Measurements from ENCODE around the gene EIF1. TPM values are rescaled to one million over a fixed set of nuclear protein-coding genes. Genes with fewer than 3 reads are reported as not detected.

Gene EIF1
- total and polyA plus RNA-seq, 2 experiments from 2014 or later, result 272 to 603 TPM

- TF ChIP-seq ZNF114 (CRISPR knock-in tag; IDR thresholded peaks at IDR 0.05), result no peak
- no peak for TF ChIP-seq CREB1 (CRISPR knock-in tag; IDR thresholded peaks at IDR 0.05; ENCODE audit: low read depth)
- TF ChIP-seq ETS1 (IDR thresholded peaks at IDR 0.05), result no peak
- TF ChIP-seq EZH2 (IDR thresholded peaks at IDR 0.05; ENCODE audit: low read depth, unreplicated experiment), result no peak
- no peak for TF ChIP-seq CTCF (conservative IDR thresholded peaks at IDR 0.05; ENCODE audit: low read depth in 2 of 2)
- TF ChIP-seq EZH2phosphoT487 (IDR thresholded peaks at IDR 0.05; ENCODE audit: unreplicated experiment), result no peak
- no peak for TF ChIP-seq JUNB (IDR thresholded peaks at IDR 0.05; ENCODE audit: unreplicated experiment)
These were observed 35.3 kb upstream of the EIF1 start (continued) for GRCh38 chr17:41653421-41653820.

- ATAC-seq, result peak; percentile 11; the same call in 2 of the 3 replicates
- Histone ChIP-seq H3K4me1 (ENCODE audit: insufficient read depth) (peaks cover 5% of the 10 kb centered on the region), H3K79me2 (replicated peaks; ENCODE audit: insufficient read depth) (no peaks in the 10 kb centered on the region), H3K4me3 (no peak overlapping the region), H3K27me3 (ENCODE audit: insufficient read depth) (no peaks in the 10 kb centered on the region), H4K20me1 (replicated peaks; ENCODE audit: insufficient read depth) (no peaks in the 10 kb centered on the region), H3F3A (replicated peaks; ENCODE audit: low read depth) (no peaks in the 10 kb centered on the region), H2AFZ (no peak overlapping the region), H3K36me3 (ENCODE audit: insufficient read depth) (no peaks in the 10 kb centered on the region), H3K9me2 (ENCODE audit: insufficient read depth) (no peaks in the 10 kb centered on the region), H3K27ac (ENCODE audit: low read depth) (no peak overlapping the region), H3K4me2 (no peak overlapping the region)
- Mint-ChIP-seq H3K4me3 (no peak overlapping the region), H3K27me3 (ENCODE audit: insufficient read depth, low read depth, poor library complexity) (peaks cover 9% of the 10 kb centered on the region), H3K36me3 (ENCODE audit: low read depth) (no peaks in the 10 kb centered on the region), H3K27ac (no peak overlapping the region), H3K4me1 (peaks cover 10% of the 10 kb centered on the region), H3K9me3 (no peaks in the 10 kb centered on the region)
- DNase-seq (ENCODE audit: low spot score), result peak; percentile 45
- no peak for TF ChIP-seq ZNF462 (CRISPR knock-in tag; IDR thresholded peaks at IDR 0.05)
- TF ChIP-seq JUNB (IDR thresholded peaks at IDR 0.05; ENCODE audit: unreplicated experiment), result no peak
- no peak for TF ChIP-seq ETS1 (IDR thresholded peaks at IDR 0.05)
- TF ChIP-seq POLR2AphosphoS5 (IDR thresholded peaks at IDR 0.05; ENCODE audit: low read depth), result no peak
- TF ChIP-seq NANOG (IDR thresholded peaks at IDR 0.05; ENCODE audit: borderline replicate concordance), result no peak
- TF ChIP-seq CREB1 (CRISPR knock-in tag; IDR thresholded peaks at IDR 0.05; ENCODE audit: low read depth), result no peak
- TF ChIP-seq ZNF114 (CRISPR knock-in tag; IDR thresholded peaks at IDR 0.05), result no peak
- no peak for TF ChIP-seq STAT1 (IDR thresholded peaks at IDR 0.05; ENCODE audit: unreplicated experiment)
- TF ChIP-seq EZH2 (IDR thresholded peaks at IDR 0.05; ENCODE audit: low read depth, unreplicated experiment), result no peak
- TF ChIP-seq ZNF331 (CRISPR knock-in tag; IDR thresholded peaks at IDR 0.05; ENCODE audit: low read depth), result no peak
- no peak for TF ChIP-seq EZH2phosphoT487 (IDR thresholded peaks at IDR 0.05; ENCODE audit: unreplicated experiment)
These were observed 34.6 kb upstream of the EIF1 start for GRCh38 chr17:41653892-41654677.

All from GM23338 (cell line).